Retinal pigment epithelial cell (primary cell): ENCODE data around the gene AHRR.

Experiments
- DNase-seq: peaks from one replicate; pipeline ENCODE4 v3.0.0-alpha.2; 2010; ENCODE audit warnings: low read depth
- H3K4me3 ChIP-seq: 2 replicates; pipeline ENCODE4 v1.5.1; 2011; ENCODE audit warnings: mild to moderate bottlenecking, low read length, control low read depth, moderate library complexity
- TF ChIP-seq, protein P1 (sequence below): conservative IDR thresholded peaks from 2 replicates; pipeline ENCODE4 v1.5.1; 2011; ENCODE audit warnings: low read depth, low read length, control low read depth, inconsistent platforms

The AHRR gene

DNA sequence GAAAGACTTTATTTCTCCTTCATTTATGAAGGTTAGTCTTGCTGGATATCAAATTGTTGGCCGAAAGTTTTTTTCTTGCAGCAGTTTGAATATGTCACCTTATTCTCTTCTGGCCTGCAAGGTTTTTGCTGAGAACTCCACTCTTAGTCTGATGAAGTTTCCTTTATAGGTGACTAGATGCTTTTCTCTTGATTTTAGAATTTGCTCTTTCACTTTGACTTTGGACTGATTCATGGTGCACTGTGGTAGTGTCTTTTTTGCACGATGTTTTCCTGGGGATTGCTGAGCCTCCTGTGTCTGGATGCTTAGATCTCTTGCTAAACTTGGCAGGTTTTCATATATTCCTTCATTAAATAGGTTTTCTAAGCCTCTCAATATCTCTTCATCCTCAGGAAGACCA is 12.4 kb downstream of the AHRR start:
- DNase-seq: no peak
- TF ChIP-seq, protein P1, sequence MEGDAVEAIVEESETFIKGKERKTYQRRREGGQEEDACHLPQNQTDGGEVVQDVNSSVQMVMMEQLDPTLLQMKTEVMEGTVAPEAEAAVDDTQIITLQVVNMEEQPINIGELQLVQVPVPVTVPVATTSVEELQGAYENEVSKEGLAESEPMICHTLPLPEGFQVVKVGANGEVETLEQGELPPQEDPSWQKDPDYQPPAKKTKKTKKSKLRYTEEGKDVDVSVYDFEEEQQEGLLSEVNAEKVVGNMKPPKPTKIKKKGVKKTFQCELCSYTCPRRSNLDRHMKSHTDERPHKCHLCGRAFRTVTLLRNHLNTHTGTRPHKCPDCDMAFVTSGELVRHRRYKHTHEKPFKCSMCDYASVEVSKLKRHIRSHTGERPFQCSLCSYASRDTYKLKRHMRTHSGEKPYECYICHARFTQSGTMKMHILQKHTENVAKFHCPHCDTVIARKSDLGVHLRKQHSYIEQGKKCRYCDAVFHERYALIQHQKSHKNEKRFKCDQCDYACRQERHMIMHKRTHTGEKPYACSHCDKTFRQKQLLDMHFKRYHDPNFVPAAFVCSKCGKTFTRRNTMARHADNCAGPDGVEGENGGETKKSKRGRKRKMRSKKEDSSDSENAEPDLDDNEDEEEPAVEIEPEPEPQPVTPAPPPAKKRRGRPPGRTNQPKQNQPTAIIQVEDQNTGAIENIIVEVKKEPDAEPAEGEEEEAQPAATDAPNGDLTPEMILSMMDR: no peak
- no peak overlapping the region for H3K4me3 ChIP-seq

DNA sequence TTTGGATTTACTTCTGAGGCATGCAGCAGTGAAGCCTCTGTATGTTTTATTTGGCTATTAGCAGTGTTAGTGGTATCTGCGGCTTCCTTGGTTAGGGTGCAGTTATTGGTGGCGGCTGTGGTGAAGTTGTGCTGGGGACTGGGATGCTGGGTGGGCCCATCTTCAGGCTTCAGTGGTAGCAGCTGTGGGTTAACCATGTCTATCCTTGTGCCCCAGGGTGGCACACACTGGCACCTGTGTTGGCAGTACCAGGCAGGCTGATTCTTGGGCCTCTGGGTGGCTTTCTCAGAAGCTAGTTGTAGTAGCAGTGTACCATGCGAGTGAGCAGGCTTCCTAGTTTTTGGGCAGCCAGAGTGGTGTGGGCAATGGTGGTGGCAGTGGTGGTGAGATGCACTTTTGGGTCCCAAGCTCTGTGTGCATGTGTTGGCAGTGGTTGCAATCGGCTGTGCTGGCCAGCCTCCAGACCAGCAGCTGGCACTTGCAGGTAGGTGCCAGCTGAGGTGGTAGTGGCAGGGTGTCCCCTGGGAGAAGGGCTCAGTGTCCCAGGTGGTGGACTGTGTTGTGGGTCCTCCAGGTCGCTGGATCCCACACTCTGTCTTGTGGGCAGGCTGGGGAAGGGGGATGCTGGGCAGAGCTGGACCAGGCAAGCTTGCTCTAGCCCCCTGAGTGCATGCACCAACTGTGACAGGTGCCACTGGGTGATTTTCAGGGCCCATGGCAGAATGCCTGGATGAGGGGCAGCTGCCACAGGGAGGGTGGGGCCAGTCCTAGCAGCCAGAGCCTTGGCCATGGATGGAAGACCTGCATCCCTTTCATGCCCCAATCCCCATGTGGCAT is 13.6 kb downstream of the AHRR start:
- DNase-seq: no peak
- TF ChIP-seq, protein P1: no peak
- no peak overlapping the region for H3K4me3 ChIP-seq

DNA sequence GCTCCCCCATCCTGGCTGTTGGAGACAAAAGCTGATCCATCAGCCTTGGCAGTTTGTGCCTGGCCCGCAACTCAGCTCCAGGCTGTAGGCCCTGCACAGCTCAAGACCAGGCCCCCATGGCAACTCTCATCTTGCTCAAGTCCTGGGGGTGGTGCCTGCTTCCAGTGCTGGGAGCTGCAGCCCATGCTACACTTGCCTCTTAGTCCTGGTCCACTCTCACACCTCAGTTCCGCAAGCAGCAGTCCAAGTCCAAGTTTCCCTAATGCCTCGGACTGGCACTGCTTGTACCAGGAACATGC is 14.2 kb downstream of the AHRR start:
- no peak for DNase-seq
- TF ChIP-seq, protein P1: no peak
- no peak overlapping the region for H3K4me3 ChIP-seq

DNA sequence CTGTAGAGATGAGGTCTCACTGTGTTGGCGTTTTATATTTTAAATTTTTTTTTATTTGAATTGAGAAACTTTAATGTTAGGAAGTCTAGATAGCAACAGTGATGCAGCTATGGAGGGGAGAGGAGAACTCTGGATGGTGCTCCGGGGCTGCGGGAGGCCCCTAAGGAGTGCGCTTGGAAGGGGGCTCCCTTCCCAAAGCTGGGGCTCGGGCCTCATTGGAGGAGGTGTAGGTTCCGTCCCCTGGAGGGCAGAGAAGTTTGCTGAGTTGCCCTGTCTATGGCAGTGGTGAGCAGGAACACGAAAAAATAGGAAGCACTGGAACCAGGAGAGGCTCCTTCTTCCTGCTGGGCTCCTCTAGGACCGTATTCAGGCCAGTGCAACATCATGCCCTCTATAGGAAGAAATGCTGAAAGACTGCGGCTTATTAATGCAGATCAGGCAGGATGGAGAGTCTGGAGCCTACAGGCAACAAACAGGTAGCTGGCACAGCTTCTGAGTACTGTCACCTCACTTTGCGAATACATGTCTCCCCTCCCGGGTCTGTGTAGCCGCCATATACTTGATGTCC is 16.1 kb downstream of the AHRR start:
- no peak overlapping the region for H3K4me3 ChIP-seq
- no peak for DNase-seq
- TF ChIP-seq, protein P1: peak; percentile 69

DNA sequence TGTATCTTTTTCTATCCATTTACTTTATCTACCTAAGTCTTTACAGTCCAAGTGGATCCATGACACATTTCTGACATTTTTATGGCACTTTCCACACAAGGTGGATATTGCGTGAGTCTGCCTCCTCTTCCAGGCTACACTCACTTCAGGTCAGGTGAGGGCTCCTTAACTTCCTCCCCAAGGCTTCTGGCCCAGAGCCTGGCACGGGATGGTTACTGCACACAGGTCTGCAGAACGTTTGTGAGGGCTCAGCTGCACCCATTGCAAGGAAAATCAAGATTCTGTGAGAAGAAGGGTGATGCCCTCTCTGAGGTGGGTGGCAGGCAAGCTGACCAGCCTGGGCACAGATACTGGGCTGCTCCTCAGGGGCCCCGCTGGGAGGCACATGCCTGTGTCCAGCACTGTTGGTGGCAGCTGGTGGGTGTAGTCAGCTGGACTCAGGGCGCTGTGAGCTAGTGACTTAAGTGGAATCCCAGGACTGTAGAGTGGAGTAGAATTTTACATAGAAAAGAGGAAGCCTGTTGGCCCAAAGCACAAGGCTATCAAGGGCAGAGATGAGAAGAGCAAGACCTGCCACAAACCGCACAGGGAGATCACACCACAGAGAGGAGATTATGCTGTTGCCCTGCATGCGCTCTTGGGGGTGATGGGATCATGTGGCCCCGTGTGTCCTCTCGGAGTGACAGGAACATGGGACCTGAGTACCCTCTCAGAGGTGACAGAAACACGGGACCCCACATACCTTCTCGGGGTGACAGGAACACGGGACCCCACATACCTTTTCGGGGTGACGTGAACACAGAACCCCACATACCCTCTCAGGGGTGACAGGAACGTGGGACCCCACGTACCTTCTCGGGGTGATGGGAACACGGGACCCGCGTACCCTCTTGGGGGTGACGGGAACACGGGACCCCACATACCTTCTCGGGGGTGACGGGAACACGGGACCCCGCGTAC is 21.3 kb downstream of the AHRR start:
- TF ChIP-seq, protein P1: no peak
- no peak overlapping the region for H3K4me3 ChIP-seq
- DNase-seq: no peak

DNA sequence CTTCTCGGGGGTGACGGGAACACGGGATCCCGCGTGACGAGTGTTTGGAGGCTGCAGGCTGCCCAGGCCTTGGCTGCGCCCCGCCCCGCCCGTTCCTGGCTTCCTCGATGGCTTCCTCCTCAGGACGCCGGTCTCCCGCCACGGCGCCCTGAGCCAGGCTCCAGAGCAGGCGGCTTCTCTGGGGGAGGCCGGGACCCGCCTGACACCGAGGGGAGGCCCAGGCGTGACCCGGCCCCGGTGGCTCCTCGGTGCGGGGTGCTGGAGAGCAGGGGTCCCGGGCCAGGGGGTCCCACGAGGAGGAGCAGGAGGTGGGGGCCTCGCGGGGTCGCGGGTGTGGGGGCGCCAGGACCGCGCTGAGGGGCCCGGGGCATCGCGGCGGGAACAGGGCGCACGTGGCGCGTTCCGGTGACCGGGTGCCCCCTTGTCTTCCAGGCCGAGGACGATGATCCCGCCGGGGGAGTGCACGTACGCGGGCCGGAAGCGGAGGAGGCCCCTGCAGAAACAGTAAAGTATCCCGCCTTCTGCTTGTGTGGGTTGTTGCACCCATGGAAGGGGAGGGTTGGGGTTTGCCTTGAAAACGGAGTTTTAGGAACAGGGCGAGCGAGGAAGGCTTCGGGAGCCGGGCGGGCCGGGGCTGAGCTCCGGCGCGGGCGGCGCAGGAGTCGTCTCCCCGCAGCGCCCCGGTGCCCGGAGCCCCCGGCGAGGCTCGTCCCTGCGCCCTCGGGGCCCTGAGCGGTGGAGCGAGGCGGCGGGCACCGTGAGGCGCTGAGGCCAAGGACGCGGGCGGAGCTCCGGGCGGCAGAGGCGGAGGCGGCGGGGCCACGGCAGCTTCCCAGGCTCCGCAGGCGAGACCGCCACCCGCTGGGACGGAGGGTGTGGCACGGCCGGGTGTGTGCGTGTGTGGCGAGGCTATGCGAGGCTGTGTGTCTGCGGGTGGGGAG is 22.2 kb downstream of the AHRR start:
- TF ChIP-seq, protein P1: no peak
- peak overlapping the region; percentile 22 for H3K4me3 ChIP-seq
- peak; percentile 9 for DNase-seq
